Fibroblast of pulmonary artery (primary cell): Measurements from ENCODE around the gene NTMT2.
A peak's percentile ranks its signal among the peaks of the same experiment; 100 is the strongest.

ENCODE experiments used
- DNase-seq: peaks from one replicate; pipeline ENCODE4 v3.0.0-alpha.2; 2010; ENCODE audit warnings: low read depth
- H3K4me3 ChIP-seq: replicated peaks from 2 replicates; pipeline ENCODE4 v1.5.1; 2011; ENCODE audit warnings: low read depth, mild to moderate bottlenecking, control low read depth, low read length, moderate library complexity
- TF ChIP-seq, protein P1 (sequence below): IDR thresholded peaks from 2 replicates; pipeline ENCODE4 v1.5.1; 2011; ENCODE audit warnings: mild to moderate bottlenecking, control low read depth, low read length, inconsistent platforms; ENCODE audit errors: missing control alignments

The NTMT2 gene

GRCh38 chr1:170196490-170197236 is 50.9 kb downstream of the NTMT2 start:
- DNase-seq = no peak
- H3K4me3 ChIP-seq = no peak overlapping the region

GRCh38 chr1:170198090-170198489 is 52.3 kb downstream of the NTMT2 start:
- TF ChIP-seq, protein P1, sequence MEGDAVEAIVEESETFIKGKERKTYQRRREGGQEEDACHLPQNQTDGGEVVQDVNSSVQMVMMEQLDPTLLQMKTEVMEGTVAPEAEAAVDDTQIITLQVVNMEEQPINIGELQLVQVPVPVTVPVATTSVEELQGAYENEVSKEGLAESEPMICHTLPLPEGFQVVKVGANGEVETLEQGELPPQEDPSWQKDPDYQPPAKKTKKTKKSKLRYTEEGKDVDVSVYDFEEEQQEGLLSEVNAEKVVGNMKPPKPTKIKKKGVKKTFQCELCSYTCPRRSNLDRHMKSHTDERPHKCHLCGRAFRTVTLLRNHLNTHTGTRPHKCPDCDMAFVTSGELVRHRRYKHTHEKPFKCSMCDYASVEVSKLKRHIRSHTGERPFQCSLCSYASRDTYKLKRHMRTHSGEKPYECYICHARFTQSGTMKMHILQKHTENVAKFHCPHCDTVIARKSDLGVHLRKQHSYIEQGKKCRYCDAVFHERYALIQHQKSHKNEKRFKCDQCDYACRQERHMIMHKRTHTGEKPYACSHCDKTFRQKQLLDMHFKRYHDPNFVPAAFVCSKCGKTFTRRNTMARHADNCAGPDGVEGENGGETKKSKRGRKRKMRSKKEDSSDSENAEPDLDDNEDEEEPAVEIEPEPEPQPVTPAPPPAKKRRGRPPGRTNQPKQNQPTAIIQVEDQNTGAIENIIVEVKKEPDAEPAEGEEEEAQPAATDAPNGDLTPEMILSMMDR = no peak
- no peak overlapping the region for H3K4me3 ChIP-seq
- no peak for DNase-seq

More at GRCh38 chr1:170196490-170197236, 50.9 kb downstream of the NTMT2 start:
- TF ChIP-seq, protein P1 = no peak

DNA sequence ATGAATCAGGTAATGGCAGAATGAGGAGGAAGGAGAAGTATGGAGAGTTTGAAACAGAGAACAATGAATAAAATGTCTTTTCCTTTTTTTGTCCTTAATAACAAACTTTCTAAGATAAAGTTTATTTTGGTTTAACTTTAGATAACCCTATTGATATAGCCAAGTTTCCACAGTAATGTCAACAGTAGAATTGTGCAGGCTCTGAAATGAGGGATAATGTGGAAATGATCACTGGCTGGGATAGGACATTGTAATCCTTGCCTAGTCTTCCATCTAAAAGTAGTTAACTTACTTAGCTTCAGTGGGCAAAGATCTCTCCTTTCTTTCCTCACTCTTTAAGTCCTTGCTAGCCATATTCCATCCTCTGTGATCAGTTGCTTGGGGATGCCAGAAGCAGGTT is 52.8 kb downstream of the NTMT2 start:
- no peak for DNase-seq
- TF ChIP-seq, protein P1 = no peak
- no peak overlapping the region for H3K4me3 ChIP-seq

DNA sequence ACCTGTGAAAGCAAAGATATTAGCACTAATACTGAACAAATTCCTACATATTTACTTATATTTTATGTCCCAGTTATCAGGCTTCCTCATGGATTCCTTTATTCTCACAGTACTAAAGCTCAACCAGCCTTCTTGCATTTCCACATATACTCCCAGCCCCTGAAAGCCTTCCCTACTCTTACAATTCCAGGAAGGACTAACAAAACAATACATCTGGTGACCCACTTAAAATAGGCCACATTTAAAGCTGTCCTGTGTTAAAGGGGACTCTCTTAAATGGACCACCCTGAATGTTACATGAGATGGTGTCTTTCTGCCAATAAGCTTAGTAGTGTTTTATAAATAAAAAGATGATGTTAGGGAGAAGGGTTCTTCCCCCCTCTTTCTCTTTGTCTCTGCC is 54.4 kb downstream of the NTMT2 start:
- H3K4me3 ChIP-seq = no peak overlapping the region
- DNase-seq = no peak
- TF ChIP-seq, protein P1 = no peak

DNA sequence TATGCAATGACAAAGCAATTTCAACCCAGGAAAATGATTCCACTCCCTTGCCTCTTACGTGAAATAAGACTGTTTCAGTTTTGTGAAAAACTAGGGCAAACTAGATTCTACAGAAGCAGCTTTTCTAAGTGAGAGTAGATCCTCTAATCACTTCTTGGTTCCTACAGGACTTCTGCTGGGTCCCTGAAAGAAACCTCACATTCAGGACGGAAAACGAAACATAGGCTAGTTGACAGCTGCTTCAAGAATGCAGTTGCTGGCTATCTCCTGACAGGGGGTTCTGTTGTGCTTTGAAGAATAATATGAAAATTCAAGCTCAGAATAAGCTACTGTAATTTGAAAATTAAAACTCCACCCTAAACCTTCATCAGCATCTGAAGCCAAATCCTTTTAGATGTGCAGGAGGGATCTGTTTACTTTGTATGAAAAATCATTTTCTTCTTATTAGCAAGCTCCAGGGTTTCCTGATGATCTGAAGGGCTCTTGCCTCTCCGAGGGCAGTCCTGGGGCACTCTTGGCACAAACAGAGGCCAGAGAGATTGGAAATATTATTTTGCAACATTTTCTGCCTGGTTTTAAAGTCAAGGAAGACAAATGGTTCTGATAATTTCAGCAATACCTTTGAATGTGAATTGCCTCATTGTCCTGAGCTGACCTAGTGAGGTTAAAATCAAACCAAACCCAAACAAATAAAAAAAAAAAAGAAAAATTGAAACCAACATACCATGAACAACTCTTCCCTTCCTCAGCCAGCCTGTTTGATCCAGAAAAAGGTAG is 55.0 kb downstream of the NTMT2 start:
- H3K4me3 ChIP-seq = no peak overlapping the region
- peak; percentile 49 for DNase-seq
- TF ChIP-seq, protein P1 = peak; percentile 16

DNA sequence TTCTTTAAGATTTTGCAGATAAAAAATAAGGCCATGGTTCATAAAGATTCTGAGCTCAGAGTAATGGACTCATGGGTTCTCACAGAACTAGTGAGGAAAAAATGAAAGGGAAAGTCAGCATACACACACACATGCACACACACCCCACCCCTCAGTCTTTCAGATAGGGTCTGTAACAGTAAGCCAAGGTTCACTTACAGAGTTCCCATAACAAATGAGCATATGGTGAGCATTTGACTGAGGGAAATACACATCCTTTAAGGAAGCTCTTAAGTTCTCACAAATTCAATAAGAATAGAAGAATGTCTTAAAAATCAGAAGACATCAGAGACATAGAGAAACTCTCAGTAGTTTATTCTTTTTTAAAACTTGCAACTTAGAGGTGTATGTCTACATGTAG is 57.9 kb downstream of the NTMT2 start:
- no peak overlapping the region for H3K4me3 ChIP-seq
- DNase-seq = no peak
- TF ChIP-seq, protein P1 = no peak
